ENCODE results near the gene IFNA5.

DNA sequence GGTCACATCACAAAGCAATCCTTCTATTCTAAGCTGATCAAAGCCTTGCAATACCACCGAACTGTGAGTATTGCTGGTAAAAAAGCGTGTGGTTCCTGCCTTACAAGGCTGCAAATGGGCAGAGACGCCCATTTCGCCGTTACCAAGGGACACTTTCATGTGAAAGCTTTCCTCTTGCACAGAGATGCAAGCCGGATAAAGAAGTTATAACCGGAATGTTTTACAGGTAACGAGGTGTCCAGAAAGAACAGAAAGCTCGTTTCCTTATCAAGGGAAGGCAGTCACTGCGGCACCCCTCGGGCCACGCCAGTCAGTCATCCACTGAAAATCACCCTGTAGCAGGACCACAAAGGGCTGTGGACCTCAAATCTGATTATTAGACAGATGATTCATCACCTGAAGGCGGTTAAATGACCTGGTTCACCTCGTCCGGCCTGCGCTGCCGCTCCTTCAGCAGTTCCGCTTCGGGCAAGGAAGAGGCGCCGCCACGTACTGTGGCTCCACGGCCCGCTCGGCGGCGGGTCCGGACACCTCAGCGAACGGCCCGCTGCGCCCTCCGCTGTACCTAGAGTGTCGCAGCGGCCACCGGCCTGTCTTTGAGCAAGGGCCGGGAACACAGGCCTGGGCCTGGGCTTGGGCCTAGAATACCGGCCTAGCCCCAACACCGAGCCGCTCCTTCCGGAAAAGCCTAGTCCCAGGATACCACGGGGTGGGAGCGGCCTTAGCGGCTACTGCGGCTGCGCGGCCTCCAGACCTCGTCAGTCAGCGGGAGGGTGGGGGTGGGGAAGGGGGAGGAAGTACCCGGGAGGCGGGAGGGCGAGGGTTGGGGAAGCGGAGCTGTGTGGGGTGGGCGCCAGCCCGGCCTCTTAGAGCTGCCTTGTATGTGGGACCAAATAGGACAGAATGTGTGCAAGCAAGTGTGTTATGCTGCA, 29.9 kb upstream of the IFNA5 start, which contains the start of gene KLHL9:
- no peak for TF ChIP-seq CTCF (IDR thresholded peaks at IDR 0.05; ENCODE audit: low read length)
- TF ChIP-seq EZH2 (optimal IDR thresholded peaks at IDR 0.05; ENCODE audit: low read depth, low read length), result no peak
- no peak for TF ChIP-seq EZH2phosphoT487 (IDR thresholded peaks at IDR 0.05; ENCODE audit: low read length)
